ENCODE results near the gene SFI1. TPM values are rescaled to one million over a fixed set of nuclear protein-coding genes. Genes with fewer than 3 reads are reported as not detected.
A peak's percentile ranks its signal among the peaks of the same experiment; 100 is the strongest.

SFI1 gene
- total RNA-seq, 1 experiment from 2014 or later = 55.2 TPM

GRCh38 chr22:31629741-31630184, 133.4 kb downstream of the SFI1 start:
- Histone ChIP-seq H3K4me3 (ENCODE audit: low read depth, low read length) (peak overlapping the region; percentile 60), H3K9me3 (no peaks in the 10 kb centered on the region), H3K36me3 (ENCODE audit: control insufficient read depth, insufficient read depth, low read length) (no peaks in the 10 kb centered on the region; the same call in 1 of the 2 replicates), H3K27me3 (replicated peaks; ENCODE audit: control insufficient read depth, insufficient read depth, low read length) (no peaks in the 10 kb centered on the region), H3K4me1 (peaks cover 38% of the 10 kb centered on the region)
- Mint-ChIP-seq H3K4me1 (ENCODE audit: low read depth, unreplicated experiment) (peaks cover 29% of the 10 kb centered on the region), H3K27ac (ENCODE audit: unreplicated experiment) (no peak overlapping the region), H3K9me3 (ENCODE audit: unreplicated experiment) (no peaks in the 10 kb centered on the region), H3K36me3 (ENCODE audit: insufficient read depth, unreplicated experiment) (peaks cover 35% of the 10 kb centered on the region), H3K27me3 (ENCODE audit: insufficient read depth, unreplicated experiment) (no peaks in the 10 kb centered on the region), H3K4me3 (ENCODE audit: unreplicated experiment) (peak overlapping the region; percentile 80)
- BruUV-seq (replicated peaks) = no TSS peak
- intact Hi-C loops (cut with micrococcal nuclease; ENCODE audit: unreplicated experiment) = loop anchor here (2.0 kb wide), 1 partner anchor 33 kb away; the partner anchor contains the start of gene PISD
- CTCF ChIA-PET = interaction anchor here (1.0 to 2.4 kb wide), 5 partner anchors 25 to 340 kb away, joined by 4 to 19 read pairs (median 10); partner anchors contain the start of gene PISD
- DNase-seq = no peak
- POLR2A ChIA-PET = interaction anchor here (0.6 to 2.0 kb wide), 2 partner anchors 32 to 47 kb away, joined by 3 to 12 read pairs; partner anchors contain the start of gene PISD
- no peak for TF ChIP-seq CTCF (IDR thresholded peaks at IDR 0.05; ENCODE audit: insufficient read depth in 1 of 2, low read depth in 1 of 2, low read length in 1 of 2, severe bottlenecking in 1 of 2, unreplicated experiment in 1 of 2)

GRCh38 chr22:31630331-31631329, 134.3 kb downstream of the SFI1 start:
- no peak for TF ChIP-seq CTCF (IDR thresholded peaks at IDR 0.05; ENCODE audit: insufficient read depth in 1 of 2, low read depth in 1 of 2, low read length in 1 of 2, severe bottlenecking in 1 of 2, unreplicated experiment in 1 of 2)
- POLR2A ChIA-PET = interaction anchor here (0.6 to 2.0 kb wide), 3 partner anchors 15 to 47 kb away, joined by 3 to 12 read pairs (median 3); partner anchors contain the start of gene PISD

GRCh38 chr22:31631436-31631835, 135.1 kb downstream of the SFI1 start:
- no peaks in the 10 kb centered on the region for H3K27me3 Mint-ChIP-seq (ENCODE audit: insufficient read depth, unreplicated experiment)
- POLR2A ChIA-PET = interaction anchor here (0.6 to 2.0 kb wide), 2 partner anchors 15 to 31 kb away, joined by 3 to 12 read pairs; partner anchors contain the start of gene PISD
- Histone ChIP-seq H3K4me3 (ENCODE audit: low read depth, low read length) (peak overlapping the region; percentile 60), H3K36me3 (ENCODE audit: control insufficient read depth, insufficient read depth, low read length) (no peaks in the 10 kb centered on the region), H3K27me3 (replicated peaks; ENCODE audit: control insufficient read depth, insufficient read depth, low read length) (no peaks in the 10 kb centered on the region), H3K9me3 (no peaks in the 10 kb centered on the region), H3K4me1 (peaks cover 28% of the 10 kb centered on the region)
- H3K4me3 Mint-ChIP-seq (ENCODE audit: unreplicated experiment) = peak overlapping the region; percentile 80
- no peak for TF ChIP-seq CTCF (IDR thresholded peaks at IDR 0.05; ENCODE audit: insufficient read depth in 1 of 2, low read depth in 1 of 2, low read length in 1 of 2, severe bottlenecking in 1 of 2, unreplicated experiment in 1 of 2)
- intact Hi-C loops (cut with micrococcal nuclease; ENCODE audit: unreplicated experiment) = loop anchor here (2.0 kb wide), 1 partner anchor 31 kb away; the partner anchor contains the start of gene PISD
- no peak for DNase-seq
- CTCF ChIA-PET = interaction anchor here (1.1 to 2.4 kb wide), 6 partner anchors 9 to 339 kb away, joined by 3 to 19 read pairs (median 10); no protein-coding TSS in a partner anchor
- BruUV-seq (replicated peaks) = TSS peak; percentile 49
- peaks cover 25% of the 10 kb centered on the region for H3K36me3 Mint-ChIP-seq (ENCODE audit: insufficient read depth, unreplicated experiment)
- H3K9me3 Mint-ChIP-seq (ENCODE audit: unreplicated experiment) = no peaks in the 10 kb centered on the region
- peak overlapping the region; percentile 29 for H3K27ac Mint-ChIP-seq (ENCODE audit: unreplicated experiment)
- peaks cover 29% of the 10 kb centered on the region for H3K4me1 Mint-ChIP-seq (ENCODE audit: low read depth, unreplicated experiment)

More at GRCh38 chr22:31630331-31631329, 134.3 kb downstream of the SFI1 start:
- Histone ChIP-seq H3K4me1 (peaks cover 36% of the 10 kb centered on the region), H3K27me3 (replicated peaks; ENCODE audit: control insufficient read depth, insufficient read depth, low read length) (no peaks in the 10 kb centered on the region), H3K4me3 (ENCODE audit: low read depth, low read length) (peak overlapping the region; percentile 60), H3K36me3 (ENCODE audit: control insufficient read depth, insufficient read depth, low read length) (no peaks in the 10 kb centered on the region), H3K9me3 (no peaks in the 10 kb centered on the region)
- no TSS peak for BruUV-seq (replicated peaks)
- Mint-ChIP-seq H3K36me3 (ENCODE audit: insufficient read depth, unreplicated experiment) (peaks cover 30% of the 10 kb centered on the region), H3K4me1 (ENCODE audit: low read depth, unreplicated experiment) (peaks cover 29% of the 10 kb centered on the region), H3K4me3 (ENCODE audit: unreplicated experiment) (peak overlapping the region; percentile 80), H3K27me3 (ENCODE audit: insufficient read depth, unreplicated experiment) (no peaks in the 10 kb centered on the region), H3K27ac (ENCODE audit: unreplicated experiment) (peak overlapping the region; percentile 29), H3K9me3 (ENCODE audit: unreplicated experiment) (no peaks in the 10 kb centered on the region)
- CTCF ChIA-PET = interaction anchor here (1.0 to 2.4 kb wide), 8 partner anchors 9 to 340 kb away, joined by 3 to 19 read pairs (median 8); partner anchors contain the start of gene PISD
- intact Hi-C loops (cut with micrococcal nuclease; ENCODE audit: unreplicated experiment) = loop anchor here (2.0 kb wide), 1 partner anchor 32 kb away; the partner anchor contains the start of gene PISD
- DNase-seq = peak; percentile 88 to 92
